Parathyroid adenoma (tissue), 2 donors: ENCODE results near the gene GLIS1.

Source experiments
- H2AFZ ChIP-seq: fragments of 300-600 bp; sonication (generic); one replicate; pipeline ENCODE4 v1.7.0; 2017; ENCODE audit warnings: antibody characterized with exemption, mild to moderate bottlenecking
- H3K27ac ChIP-seq: fragments of 300-600 bp; sonication (generic); one replicate; pipeline ENCODE4 v1.7.0; 2017
- H3K27me3 ChIP-seq: fragments of 300-600 bp; sonication (generic); one replicate; pipeline ENCODE4 v1.7.0; 2017; ENCODE audit warnings: low read length; ENCODE audit not compliant: control insufficient read depth, insufficient read depth
- H3K36me3 ChIP-seq: fragments of 300-600 bp; sonication (generic); one replicate; pipeline ENCODE4 v1.7.0; 2017; ENCODE audit warnings: low read length; ENCODE audit not compliant: control insufficient read depth, insufficient read depth
- H3K4me1 ChIP-seq: fragments of 300-600 bp; sonication (generic); one replicate; pipeline ENCODE4 v1.7.0; 2017; ENCODE audit warnings: control low read depth
- H3K4me2 ChIP-seq: fragments of 300-600 bp; sonication (generic); one replicate; pipeline ENCODE4 v1.7.0; 2017; ENCODE audit warnings: low read length
- H3K4me3 ChIP-seq: fragments of 300-600 bp; sonication (generic); one replicate; pipeline ENCODE4 v1.7.0; 2017; ENCODE audit warnings: low read depth, low read length
- H3K79me2 ChIP-seq: fragments of 300-600 bp; sonication (generic); one replicate; pipeline ENCODE4 v1.7.0; 2017; ENCODE audit warnings: control low read depth
- H3K9ac ChIP-seq: fragments of 300-600 bp; sonication (generic); one replicate; pipeline ENCODE4 v1.7.0; 2017; ENCODE audit warnings: mild to moderate bottlenecking
- H3K9me3 ChIP-seq: fragments of 300-600 bp; sonication (generic); one replicate; pipeline ENCODE4 v1.7.0; 2017; ENCODE audit warnings: low read length; ENCODE audit not compliant: control insufficient read depth
- CTCF ChIP-seq: fragments of 300-600 bp; sonication (generic); IDR thresholded peaks from one replicate; pipeline ENCODE4 v1.7.0; 2017; ENCODE audit warnings: antibody characterized with exemption, mild to moderate bottlenecking
- donor health status: primary hyperparathyroidism.

The GLIS1 gene

GRCh38 chr1:53543130-53543777 is 195.7 kb downstream of the GLIS1 start:
- no peak overlapping the region for H3K27ac ChIP-seq
- no peaks in the 10 kb centered on the region for H3K36me3 ChIP-seq
- no peaks in the 10 kb centered on the region for H3K79me2 ChIP-seq
- H3K9ac ChIP-seq = no peak overlapping the region
- no peak for TF ChIP-seq CTCF
- H2AFZ ChIP-seq = no peak overlapping the region
- H3K4me1 ChIP-seq = no peaks in the 10 kb centered on the region
- H3K4me3 ChIP-seq = no peak overlapping the region
- H3K4me2 ChIP-seq = no peak overlapping the region
- H3K9me3 ChIP-seq = no peaks in the 10 kb centered on the region
- no peaks in the 10 kb centered on the region for H3K27me3 ChIP-seq

GRCh38 chr1:53542551-53542950 is 196.4 kb downstream of the GLIS1 start:
- Histone ChIP-seq H3K9me3 (no peaks in the 10 kb centered on the region), H3K36me3 (no peaks in the 10 kb centered on the region), H3K4me2 (no peak overlapping the region), H3K9ac (no peak overlapping the region), H3K27me3 (no peaks in the 10 kb centered on the region), H3K79me2 (no peaks in the 10 kb centered on the region), H2AFZ (no peak overlapping the region), H3K4me3 (no peak overlapping the region), H3K4me1 (no peaks in the 10 kb centered on the region), H3K27ac (no peak overlapping the region)
- no peak for TF ChIP-seq CTCF

GRCh38 chr1:53541761-53542550 is 197.0 kb downstream of the GLIS1 start:
- H3K9ac ChIP-seq = no peak overlapping the region
- H3K27ac ChIP-seq = no peak overlapping the region
- no peaks in the 10 kb centered on the region for H3K9me3 ChIP-seq
- H2AFZ ChIP-seq = no peak overlapping the region
- no peaks in the 10 kb centered on the region for H3K79me2 ChIP-seq
- H3K36me3 ChIP-seq = no peaks in the 10 kb centered on the region
- H3K4me3 ChIP-seq = no peak overlapping the region
- no peaks in the 10 kb centered on the region for H3K27me3 ChIP-seq
- TF ChIP-seq CTCF = no peak
- no peaks in the 10 kb centered on the region for H3K4me1 ChIP-seq
- no peak overlapping the region for H3K4me2 ChIP-seq

GRCh38 chr1:53541263-53541625 is 197.7 kb downstream of the GLIS1 start:
- Histone ChIP-seq H3K36me3 (no peaks in the 10 kb centered on the region), H3K79me2 (no peaks in the 10 kb centered on the region), H3K9ac (no peak overlapping the region), H2AFZ (no peak overlapping the region), H3K4me1 (no peaks in the 10 kb centered on the region), H3K27ac (no peak overlapping the region), H3K27me3 (no peaks in the 10 kb centered on the region), H3K9me3 (no peaks in the 10 kb centered on the region), H3K4me3 (no peak overlapping the region), H3K4me2 (no peak overlapping the region)
- no peak for TF ChIP-seq CTCF
